ENCODE results near the gene FGF11. TPM values are rescaled to one million over a fixed set of nuclear protein-coding genes. Genes with fewer than 3 reads are reported as not detected.

The FGF11 gene
- polyA plus RNA-seq, 3 donors, result 5.5 to 6.8 (median 6.6) TPM

Other genes starting within 250 kb of the FGF11 start
- gene DLG4, start 219.7 kb upstream of the FGF11 start, polyA plus RNA-seq (ENCODE audit: insufficient read length in 3 of 3), result 10 to 100 TPM; 22.5 to 25.2 (median 22.8) TPM
- gene ACADVL, start 219.6 kb upstream of the FGF11 start, polyA plus RNA-seq (ENCODE audit: insufficient read length in 3 of 3), result 100 to 1,000 TPM; 371 to 476 (median 439) TPM
- 10 to 100 TPM; 44.4 to 52.4 (median 44.8) TPM for gene DVL2, start 205.0 kb upstream of the FGF11 start, polyA plus RNA-seq (ENCODE audit: insufficient read length in 3 of 3)
- 10 to 100 TPM; 51.1 to 60.7 (median 53.7) TPM for gene PHF23, start 200.1 kb upstream of the FGF11 start, polyA plus RNA-seq (ENCODE audit: insufficient read length in 3 of 3)
- 100 to 1,000 TPM; 466 to 495 (median 468) TPM for gene GABARAP, start 197.1 kb upstream of the FGF11 start, polyA plus RNA-seq (ENCODE audit: insufficient read length in 3 of 3)
- 100 to 1,000 TPM; 142 to 144 (median 142) TPM for gene CTDNEP1, start 187.8 kb upstream of the FGF11 start, polyA plus RNA-seq (ENCODE audit: insufficient read length in 3 of 3)
- 10 to 100 TPM; 48.1 to 53.1 (median 51.8) TPM for gene ELP5, start 187.3 kb upstream of the FGF11 start, polyA plus RNA-seq (ENCODE audit: insufficient read length in 3 of 3)
- 10 to 100 TPM; 37.3 to 47.0 (median 46.1) TPM for gene CLDN7, start 177.0 kb upstream of the FGF11 start, polyA plus RNA-seq (ENCODE audit: insufficient read length in 3 of 3)
- 1 to 10 TPM; 1.6 to 2.2 (median 2.0) TPM for gene SLC2A4, start 157.8 kb upstream of the FGF11 start, polyA plus RNA-seq (ENCODE audit: insufficient read length in 3 of 3)
- 1 to 10 TPM; 1.8 to 3.1 (median 2.8) TPM for gene YBX2, start 144.9 kb upstream of the FGF11 start, polyA plus RNA-seq (ENCODE audit: insufficient read length in 3 of 3)
- 100 to 1,000 TPM; 280 to 329 (median 326) TPM for gene EIF5A, start 131.9 kb upstream of the FGF11 start, polyA plus RNA-seq (ENCODE audit: insufficient read length in 3 of 3)
- gene GPS2, start 124.2 kb upstream of the FGF11 start, polyA plus RNA-seq (ENCODE audit: insufficient read length in 3 of 3), result 10 to 100 TPM; 85.8 to 96.1 (median 87.8) TPM
- gene NEURL4, start 110.2 kb upstream of the FGF11 start, polyA plus RNA-seq (ENCODE audit: insufficient read length in 3 of 3), result 10 to 100 TPM; 23.4 to 27.7 (median 24.7) TPM
- 1 to 10 TPM; 4.6 to 6.0 (median 5.7) TPM for gene ACAP1, start 103.0 kb upstream of the FGF11 start, polyA plus RNA-seq (ENCODE audit: insufficient read length in 3 of 3)
- 10 to 100 TPM; 11.7 to 12.7 (median 11.7) TPM for gene KCTD11, start 87.3 kb upstream of the FGF11 start, polyA plus RNA-seq (ENCODE audit: insufficient read length in 3 of 3)
- gene TMEM95, start 84.4 kb upstream of the FGF11 start, polyA plus RNA-seq (ENCODE audit: insufficient read length in 3 of 3), result not detected
- 1 to 10 TPM; 4.4 to 5.2 (median 4.8) TPM for gene TNK1, start 58.4 kb upstream of the FGF11 start, polyA plus RNA-seq (ENCODE audit: insufficient read length in 3 of 3)
- 10 to 100 TPM; 24.3 to 30.9 (median 28.6) TPM for gene PLSCR3, start 45.0 kb upstream of the FGF11 start, polyA plus RNA-seq (ENCODE audit: insufficient read length in 3 of 3)
- 10 to 100 TPM; 82.4 to 93.2 (median 86.5) TPM for gene TMEM256, start 35.4 kb upstream of the FGF11 start, polyA plus RNA-seq (ENCODE audit: insufficient read length in 3 of 3)
- gene NLGN2, start 31.7 kb upstream of the FGF11 start, polyA plus RNA-seq (ENCODE audit: insufficient read length in 3 of 3), result 10 to 100 TPM; 16.8 to 18.6 (median 18.2) TPM
- gene SPEM1, start 19.2 kb upstream of the FGF11 start, polyA plus RNA-seq (ENCODE audit: insufficient read length in 3 of 3), result not detected
- not detected for gene SPEM2, start 13.9 kb upstream of the FGF11 start, polyA plus RNA-seq (ENCODE audit: insufficient read length in 3 of 3)
- not detected for gene SPEM3, start 10.7 kb upstream of the FGF11 start, polyA plus RNA-seq (ENCODE audit: insufficient read length in 3 of 3)
- 1 to 10 TPM; 3.6 to 4.4 (median 4.2) TPM for gene TMEM102, start 4.1 kb upstream of the FGF11 start, polyA plus RNA-seq (ENCODE audit: insufficient read length in 3 of 3)
- gene CHRNB1, start 5.5 kb downstream of the FGF11 start, polyA plus RNA-seq (ENCODE audit: insufficient read length in 3 of 3), result 10 to 100 TPM; 10.1 to 11.0 (median 10.9) TPM
- 10 to 100 TPM; 35.9 to 38.0 (median 37.6) TPM for gene ZBTB4, start 40.1 kb downstream of the FGF11 start, polyA plus RNA-seq (ENCODE audit: insufficient read length in 3 of 3)
- gene SLC35G6, start 41.9 kb downstream of the FGF11 start, polyA plus RNA-seq (ENCODE audit: insufficient read length in 3 of 3), result under 1 TPM in 1 of 3 donors, not detected in 2; 0.10 TPM
- 100 to 1,000 TPM; 108 to 118 (median 118) TPM for gene POLR2A, start 44.9 kb downstream of the FGF11 start, polyA plus RNA-seq (ENCODE audit: insufficient read length in 3 of 3)
- 10 to 100 TPM; 21.8 to 24.1 (median 22.3) TPM for gene TNFSF12, start 109.5 kb downstream of the FGF11 start, polyA plus RNA-seq (ENCODE audit: insufficient read length in 3 of 3)
- gene TNFSF13, start 119.2 kb downstream of the FGF11 start, polyA plus RNA-seq (ENCODE audit: insufficient read length in 3 of 3), result 10 to 100 TPM; 11.6 to 15.0 (median 13.4) TPM
- gene SENP3, start 122.4 kb downstream of the FGF11 start, polyA plus RNA-seq (ENCODE audit: insufficient read length in 3 of 3), result 10 to 100 TPM; 85.5 to 93.2 (median 91.8) TPM
- gene CD68, start 140.1 kb downstream of the FGF11 start, polyA plus RNA-seq (ENCODE audit: insufficient read length in 3 of 3), result 10 to 100 TPM; 46.9 to 67.9 (median 57.3) TPM
- 100 to 1,000 TPM; 125 to 133 (median 125) TPM for gene MPDU1, start 144.3 kb downstream of the FGF11 start, polyA plus RNA-seq (ENCODE audit: insufficient read length in 3 of 3)
- 1 to 10 TPM; 2.8 to 3.9 (median 2.9) TPM for gene SOX15, start 150.6 kb downstream of the FGF11 start, polyA plus RNA-seq (ENCODE audit: insufficient read length in 3 of 3)
- 10 to 100 TPM; 41.4 to 42.8 (median 42.2) TPM for gene FXR2, start 175.4 kb downstream of the FGF11 start, polyA plus RNA-seq (ENCODE audit: insufficient read length in 3 of 3)
- 100 to 1,000 TPM; 130 to 152 (median 138) TPM for gene SAT2, start 188.3 kb downstream of the FGF11 start, polyA plus RNA-seq (ENCODE audit: insufficient read length in 3 of 3)
- gene SHBG, start 190.6 kb downstream of the FGF11 start, polyA plus RNA-seq (ENCODE audit: insufficient read length in 3 of 3), result 1 to 10 TPM; 2.5 to 4.9 (median 3.0) TPM
- 10 to 100 TPM; 15.5 to 20.6 (median 20.4) TPM for gene ATP1B2, start 211.4 kb downstream of the FGF11 start, polyA plus RNA-seq (ENCODE audit: insufficient read length in 3 of 3)
- 10 to 100 TPM; 66.7 to 68.6 (median 67.4) TPM for gene TP53, start 248.0 kb downstream of the FGF11 start, polyA plus RNA-seq (ENCODE audit: insufficient read length in 3 of 3)
- gene WRAP53, start 249.0 kb downstream of the FGF11 start, polyA plus RNA-seq (ENCODE audit: insufficient read length in 3 of 3), result 10 to 100 TPM; 12.8 to 13.6 (median 13.1) TPM